NCI-H2107 treated with DMSO at 0.1 percent for 48 hours (cell line): ENCODE measurements around the gene EID3.

Experiments
- DNase-seq: peaks from one replicate; lab custom pipeline; 2025; ENCODE audit not compliant: unreplicated experiment; lab: John Stamatoyannopoulos, UW

EID3 gene

DNA sequence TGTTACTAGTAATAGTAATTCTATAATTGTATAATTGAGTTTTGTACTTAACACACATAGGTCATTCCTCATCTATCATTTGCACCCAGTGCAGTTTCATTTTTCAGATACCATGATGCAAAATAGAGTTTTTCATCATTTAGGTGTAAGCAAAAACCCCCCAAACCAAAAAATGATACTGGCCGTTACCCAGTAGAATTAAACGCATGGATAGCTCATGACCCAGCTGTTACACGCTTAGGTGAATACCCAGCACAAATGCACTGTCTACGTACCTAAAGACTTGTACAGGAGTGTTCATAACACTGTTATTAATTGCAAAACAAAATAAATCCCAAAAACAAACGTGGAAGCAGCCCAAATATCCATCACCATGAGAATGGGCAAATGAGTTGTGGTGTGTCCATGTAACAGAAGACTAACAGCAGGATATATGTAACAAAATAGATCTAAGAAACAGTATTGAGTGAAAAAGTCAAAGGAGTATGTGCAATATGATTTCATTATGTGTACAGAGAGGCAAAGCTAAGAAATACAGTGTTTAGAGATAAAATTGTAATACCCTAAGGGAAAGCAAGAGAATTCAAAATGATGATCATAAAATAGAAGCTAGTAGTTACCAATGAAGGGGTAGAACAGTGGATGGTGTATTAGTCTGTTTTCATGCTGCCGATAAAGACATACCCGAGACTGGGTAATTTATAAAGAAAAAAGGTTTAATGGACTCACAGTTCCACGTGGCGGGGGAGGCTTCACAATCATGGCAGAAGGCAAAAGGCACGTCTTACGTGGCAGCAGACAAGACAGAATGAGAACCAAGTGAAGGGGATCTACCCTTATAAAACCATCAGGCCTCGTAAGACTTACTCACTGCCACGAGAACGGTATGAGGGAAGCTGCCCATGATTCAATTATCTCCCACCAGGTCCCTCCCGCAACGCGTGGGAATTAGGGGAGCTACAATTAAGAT lies 49.8 kb downstream of the EID3 start:
- no peak for DNase-seq

DNA sequence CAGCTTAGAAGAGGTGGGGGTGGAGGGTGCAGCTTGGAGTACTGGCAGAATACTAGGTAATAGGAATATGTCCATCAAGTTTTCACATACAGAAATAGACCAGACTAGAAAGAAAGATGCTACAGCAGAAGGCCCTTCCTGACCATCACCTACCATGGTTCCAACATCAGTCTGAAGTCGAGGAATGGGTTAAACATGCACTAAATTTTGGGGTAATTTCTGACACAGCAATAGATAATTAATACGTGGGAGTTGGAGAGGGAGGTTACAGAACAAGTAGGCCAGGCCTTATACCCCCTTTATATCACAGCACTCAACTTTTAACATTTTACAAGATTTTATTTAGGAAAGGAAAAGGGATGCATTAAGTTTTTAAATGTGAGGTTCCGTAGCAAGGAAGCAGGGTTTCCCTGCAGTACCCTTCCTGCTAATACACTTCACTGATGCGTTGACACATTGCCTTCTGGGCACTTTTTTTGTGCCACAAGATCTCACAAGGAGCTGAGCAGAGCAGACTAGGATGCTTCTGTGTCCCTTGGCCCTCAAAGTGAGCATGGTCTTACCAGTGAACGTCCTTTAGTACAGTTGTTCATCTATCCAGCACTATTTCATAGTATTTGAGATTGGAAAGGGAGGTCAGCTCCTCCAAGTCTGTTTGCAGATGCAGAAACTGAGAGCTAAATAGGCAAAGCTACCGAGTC lies 50.8 kb downstream of the EID3 start:
- DNase-seq = no peak
